HG02588 (cell line): ENCODE results near the gene GPANK1.
A peak's percentile ranks its signal among the peaks of the same experiment; 100 is the strongest.
"Not testable (repeated sequence)": the region's sequence is repeated elsewhere in the genome, so short reads cannot be mapped to it uniquely, and the experiment has no call there.

ENCODE experiments used
- ATAC-seq: cut with Tn5 transposase; IDR thresholded peaks from one replicate; pipeline ENCODE4 v1.9.1; 2021; ENCODE audit warnings: mild to moderate bottlenecking, moderate library complexity; ENCODE audit not compliant: unreplicated experiment

Gene GPANK1

GRCh38 chr6:31664790-31665500 lies at the start of gene GPANK1:
GPANK1 (minus strand) TSS chr6:31664997; CDS start chr6:31664478, 519 bp downstream.
- ATAC-seq: peak; percentile 26

DNA sequence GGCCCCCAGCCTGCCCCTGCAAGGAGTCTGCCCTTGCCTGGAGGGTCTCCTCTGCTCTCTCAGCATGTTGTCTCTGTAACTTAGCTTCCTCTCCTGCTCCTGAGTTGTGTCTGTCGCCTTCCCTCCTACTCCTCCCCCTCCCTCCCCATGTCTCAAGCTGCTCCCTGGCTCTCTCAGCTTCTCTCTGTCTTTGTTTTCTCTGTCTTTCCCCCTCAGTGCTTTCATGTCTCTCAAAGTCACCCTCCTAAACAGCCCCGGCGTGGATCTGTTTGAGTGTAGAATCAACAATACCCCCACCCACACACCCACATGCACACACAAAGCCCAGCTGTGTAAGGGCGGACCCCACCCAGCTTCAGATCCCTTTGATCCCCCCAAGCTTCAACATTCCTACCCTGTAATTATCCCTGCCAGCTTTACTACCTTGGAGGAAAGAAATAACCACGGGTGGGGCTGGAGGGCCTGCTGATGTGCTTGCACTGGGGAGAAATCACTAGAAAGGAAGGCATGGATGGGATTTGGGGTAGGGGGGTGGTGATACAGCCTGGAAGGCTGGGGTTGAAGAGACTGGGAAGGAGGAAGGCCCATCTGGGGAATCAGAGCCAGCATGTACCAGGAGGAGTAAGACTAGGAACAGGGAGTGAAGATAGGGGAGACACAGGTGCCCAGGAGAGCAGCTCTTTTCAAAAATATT lies 49.3 kb upstream of the GPANK1 start:
- ATAC-seq: no peak

DNA sequence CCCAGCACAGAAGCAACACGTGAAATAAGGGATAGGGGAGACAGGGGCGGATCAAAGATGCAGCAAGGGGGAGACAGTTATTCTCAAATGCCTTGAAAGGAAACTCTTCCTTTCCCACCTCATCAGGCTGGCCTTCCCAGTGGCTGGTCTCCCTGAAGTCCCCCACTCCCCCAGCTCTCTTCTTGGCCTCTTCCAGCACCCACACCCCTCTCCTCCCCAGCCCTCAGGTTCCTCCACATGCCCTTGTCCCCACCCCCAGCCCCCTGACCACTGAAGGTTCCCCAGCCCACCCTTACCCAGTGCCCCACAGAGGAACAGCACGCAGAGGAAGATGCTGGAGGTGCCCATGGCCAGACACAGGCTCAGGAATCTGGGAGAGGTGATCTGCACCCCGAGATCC lies 48.7 kb upstream of the GPANK1 start:
- no peak for ATAC-seq

GRCh38 chr6:31712296-31712695 lies 47.5 kb upstream of the GPANK1 start:
- no peak for ATAC-seq

DNA sequence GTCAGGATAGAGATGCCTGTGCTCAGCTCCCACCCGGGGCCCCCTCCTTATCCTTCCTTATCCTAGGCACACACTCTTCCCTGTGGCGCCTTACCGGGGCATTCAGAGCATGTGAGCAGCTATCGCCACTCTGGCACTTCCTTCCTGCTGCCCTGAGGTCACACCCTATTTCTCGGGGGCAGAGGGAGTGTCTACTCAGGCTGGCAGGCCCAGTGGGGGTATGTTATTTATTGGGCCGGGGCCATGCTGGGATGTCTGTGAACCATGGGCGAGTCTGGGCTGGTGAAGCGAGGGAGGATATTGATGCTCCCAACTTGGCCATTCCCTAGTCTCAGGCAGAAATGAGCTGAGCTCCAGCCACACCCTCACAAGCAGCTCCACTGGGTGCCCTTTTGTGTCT lies 46.4 kb upstream of the GPANK1 start:
- no peak for ATAC-seq

- no peak for ATAC-seq
Measured at GRCh38 chr6:31710523-31711219, 45.9 kb upstream of the GPANK1 start.

- not testable (repeated sequence) for ATAC-seq
Measured at GRCh38 chr6:31709157-31709556, 44.4 kb upstream of the GPANK1 start.

- no peak for ATAC-seq
Measured at GRCh38 chr6:31708224-31708623, 43.4 kb upstream of the GPANK1 start.

DNA sequence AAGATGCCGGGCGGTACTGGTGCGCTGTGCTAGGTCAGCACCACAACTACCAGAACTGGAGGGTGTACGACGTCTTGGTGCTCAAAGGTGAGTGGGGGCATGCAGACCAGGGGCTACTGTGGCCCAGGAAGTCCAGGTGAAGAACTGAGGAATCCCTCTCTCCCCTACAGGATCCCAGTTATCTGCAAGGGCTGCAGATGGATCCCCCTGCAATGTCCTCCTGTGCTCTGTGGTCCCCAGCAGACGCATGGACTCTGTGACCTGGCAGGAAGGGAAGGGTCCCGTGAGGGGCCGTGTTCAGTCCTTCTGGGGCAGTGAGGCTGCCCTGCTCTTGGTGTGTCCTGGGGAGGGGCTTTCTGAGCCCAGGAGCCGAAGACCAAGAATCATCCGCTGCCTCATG lies 42.9 kb upstream of the GPANK1 start:
- ATAC-seq: no peak

DNA sequence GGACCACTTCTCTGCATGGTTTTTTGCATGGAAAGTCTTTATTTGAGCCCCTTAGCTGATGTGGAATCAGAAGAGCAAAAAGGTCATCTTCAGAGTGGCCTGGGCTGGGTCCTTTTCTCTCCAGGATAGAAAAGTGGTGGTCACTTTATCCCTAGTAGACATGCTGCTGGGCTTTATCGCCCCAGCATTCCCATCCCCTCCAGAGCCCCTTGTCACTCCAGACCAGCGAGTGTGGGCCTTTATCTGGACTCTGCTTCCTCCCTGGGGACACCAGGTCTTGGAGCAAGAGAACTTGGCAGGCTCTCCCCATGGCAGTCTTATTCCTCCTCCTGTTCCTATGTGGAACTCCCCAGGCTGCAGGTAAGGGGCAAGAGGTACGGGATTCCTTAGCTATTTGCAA lies 41.8 kb upstream of the GPANK1 start, which contains the start of gene LY6G6F:
Gene LY6G6F (plus strand): TSS at position 268 of the 400 bp plus-strand sequence. CDS start 41 bp downstream, at position 309.
- no peak for ATAC-seq

DNA sequence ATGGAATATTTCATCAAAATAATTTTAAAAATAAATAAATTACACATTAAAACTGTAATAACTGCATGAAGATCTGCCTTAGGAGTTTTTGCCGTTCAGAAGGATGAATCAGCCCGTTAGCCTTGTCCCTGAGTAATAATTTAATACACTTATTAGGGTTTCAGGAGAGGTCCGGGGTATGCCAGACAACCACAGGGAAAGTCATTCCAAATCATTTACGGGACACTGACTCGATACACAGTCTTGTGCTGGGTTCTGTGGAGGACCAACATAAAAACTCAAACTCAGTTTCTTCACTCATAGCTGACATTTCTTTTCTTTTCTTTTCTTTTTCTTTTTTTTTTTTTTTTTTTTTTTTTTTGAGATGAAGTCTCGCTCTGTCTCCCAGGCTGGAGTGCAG lies 41.1 kb upstream of the GPANK1 start:
- ATAC-seq: no peak

DNA sequence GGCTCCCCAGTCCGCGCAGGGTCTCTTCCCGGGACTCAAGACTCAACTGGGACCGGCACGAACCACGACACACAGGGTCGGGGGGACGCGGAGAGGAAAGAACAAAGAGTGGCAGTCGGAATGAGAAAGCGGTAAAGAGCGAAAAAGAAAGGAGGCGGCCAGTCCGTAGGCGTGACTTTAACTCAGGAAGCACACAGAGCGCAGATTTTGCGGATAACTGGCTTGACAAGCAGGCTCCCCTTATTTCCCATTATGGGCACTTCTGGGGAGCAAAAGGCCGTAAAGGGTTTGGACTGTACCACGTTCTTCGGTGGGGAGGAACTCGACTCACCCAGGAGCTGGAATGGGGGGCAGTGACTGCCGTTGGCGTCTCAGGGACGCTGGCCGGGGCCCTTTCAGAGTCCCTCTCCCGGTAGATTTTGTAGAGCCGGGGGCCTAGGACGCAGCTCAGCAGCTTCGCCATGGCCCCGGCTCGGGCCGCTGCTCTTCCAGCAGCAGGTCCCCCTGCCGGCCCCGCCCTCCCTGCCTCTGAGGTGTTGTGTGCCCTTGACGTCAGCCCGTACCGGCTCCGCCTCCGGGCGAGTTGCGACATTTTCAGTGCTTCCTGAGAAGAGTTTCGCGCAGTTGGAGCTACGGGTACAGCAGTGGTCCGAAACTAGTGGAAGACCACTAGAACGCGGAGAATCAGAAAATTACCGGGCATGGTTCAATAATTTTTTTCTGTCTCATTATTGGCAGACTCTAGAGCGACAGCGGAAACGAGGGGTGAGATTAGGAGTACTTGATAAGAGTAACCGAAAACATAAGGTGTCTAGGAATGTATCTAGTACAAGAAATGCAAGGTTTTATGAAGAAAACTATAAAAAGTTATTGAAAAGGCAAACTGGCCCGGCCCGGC lies 38.3 kb upstream of the GPANK1 start, which contains the start of gene ABHD16A:
Gene ABHD16A (minus strand): TSS at position 506 of the 898 bp plus-strand sequence. CDS start 43 bp downstream, at position 463.
- peak; percentile 89 for ATAC-seq

DNA sequence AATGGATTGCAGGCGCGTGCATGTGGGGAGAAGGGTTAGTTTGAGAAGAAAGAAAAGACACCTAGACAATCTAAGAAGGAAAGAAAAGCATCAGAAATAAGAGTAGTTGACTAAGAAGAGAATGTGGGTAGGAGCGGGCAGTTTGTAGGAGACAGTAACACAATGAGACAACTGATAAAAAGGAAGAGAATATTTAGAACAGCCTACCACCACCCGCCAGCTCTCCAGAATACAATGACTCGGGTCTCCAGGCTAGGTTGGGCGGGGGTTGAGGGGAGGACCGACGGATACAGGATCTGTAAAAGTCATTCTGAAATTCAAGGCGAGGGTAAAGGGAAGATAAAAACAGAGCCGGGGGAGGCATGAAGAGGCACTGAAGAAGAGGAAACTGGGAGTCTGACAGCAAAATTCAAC lies 37.6 kb upstream of the GPANK1 start:
- no peak for ATAC-seq

GRCh38 chr6:31701666-31702404 lies 37.0 kb upstream of the GPANK1 start:
- ATAC-seq: no peak

GRCh38 chr6:31700740-31701401 lies 36.1 kb upstream of the GPANK1 start:
- no peak for ATAC-seq

- ATAC-seq: no peak
Measured at GRCh38 chr6:31697555-31697954, 32.8 kb upstream of the GPANK1 start.

- no peak for ATAC-seq
Measured at GRCh38 chr6:31693535-31693934, 28.7 kb upstream of the GPANK1 start.

- no peak for ATAC-seq
Measured at GRCh38 chr6:31692886-31693285, 28.1 kb upstream of the GPANK1 start.

DNA sequence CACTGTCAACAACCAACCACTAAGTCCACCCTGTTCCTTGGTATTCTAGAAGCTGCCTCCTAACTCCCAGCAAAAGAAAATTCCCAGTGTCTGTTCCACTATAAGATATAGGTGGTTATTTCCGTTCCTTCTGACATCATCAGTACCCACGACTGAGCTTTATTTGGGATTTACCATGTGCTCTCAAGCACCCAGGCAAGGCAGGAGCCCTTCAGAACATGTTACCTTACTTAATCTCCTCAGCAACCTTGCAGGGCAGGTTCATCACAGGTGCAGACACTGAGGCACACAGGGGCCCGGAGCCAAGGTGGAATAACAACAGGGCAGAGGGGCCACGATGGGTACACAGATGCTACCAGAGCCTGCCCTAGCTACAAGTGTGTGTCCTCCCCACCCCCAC lies 27.6 kb upstream of the GPANK1 start:
- ATAC-seq: no peak
